GM23338 (cell line): ENCODE data around the gene FAM111B. TPM values are rescaled to one million over a fixed set of nuclear protein-coding genes. Genes with fewer than 3 reads are reported as not detected.

ENCODE experiments used
- ATAC-seq: fragments of 200-7000 bp; cut with Tn5 transposase; 3 replicates; pipeline ENCODE4 v1.9.1; 2020
- DNase-seq: peaks from one replicate; pipeline ENCODE4 v3.0.0-alpha.2; 2015; ENCODE audit warnings: low spot score
- H2AFZ ChIP-seq: fragments of 200-600 bp; sonication (generic); 2 replicates; pipeline ENCODE4 v1.8.0; 2016; ENCODE audit warnings: antibody characterized with exemption, mild to moderate bottlenecking, moderate library complexity
- H3F3A ChIP-seq: fragments of 200-600 bp; sonication (generic); replicated peaks from 2 replicates; pipeline ENCODE4 v1.8.0; 2017; ENCODE audit warnings: antibody characterized with exemption, mixed run types, low read depth
- H3K27ac ChIP-seq: fragments of 200-600 bp; sonication (generic); 2 replicates; pipeline ENCODE4 v1.6.1; 2016; ENCODE audit warnings: low read depth
- H3K27me3 ChIP-seq: fragments of 200-600 bp; sonication (generic); 2 replicates; pipeline ENCODE4 v1.8.0; 2016; ENCODE audit warnings: mild to moderate bottlenecking, mixed run types, moderate library complexity; ENCODE audit not compliant: insufficient read depth
- H3K36me3 ChIP-seq: fragments of 200-600 bp; sonication (generic); 2 replicates; pipeline ENCODE4 v1.8.0; 2016; ENCODE audit warnings: mild to moderate bottlenecking; ENCODE audit not compliant: insufficient read depth
- H3K4me1 ChIP-seq: fragments of 200-600 bp; sonication (generic); 2 replicates; pipeline ENCODE4 v1.8.0; 2016; ENCODE audit warnings: mild to moderate bottlenecking, moderate library complexity; ENCODE audit not compliant: insufficient read depth
- H3K4me2 ChIP-seq: fragments of 200-600 bp; sonication (generic); 2 replicates; pipeline ENCODE4 v1.7.1; 2017; ENCODE audit warnings: mixed run types
- H3K4me3 ChIP-seq: fragments of 200-600 bp; sonication (generic); 2 replicates; pipeline ENCODE4 v1.6.1; 2016; ENCODE audit warnings: mixed run types
- H3K79me2 ChIP-seq: fragments of 200-600 bp; sonication (generic); replicated peaks from 2 replicates; pipeline ENCODE4 v1.8.0; 2017; ENCODE audit warnings: mild to moderate bottlenecking; ENCODE audit not compliant: insufficient read depth
- H3K9me2 ChIP-seq: fragments of 200-600 bp; sonication (generic); 2 replicates; pipeline ENCODE4 v1.8.0; 2017; ENCODE audit not compliant: insufficient read depth
- H4K20me1 ChIP-seq: fragments of 200-600 bp; sonication (generic); replicated peaks from 2 replicates; pipeline ENCODE4 v1.8.0; 2017; ENCODE audit warnings: mild to moderate bottlenecking; ENCODE audit not compliant: insufficient read depth
- H3K27ac Mint-ChIP-seq: 2 replicates; pipeline ENCODE4 v1.8.0; 2020; ENCODE audit warnings: inconsistent platforms, mild to moderate bottlenecking, moderate library complexity, mixed read lengths
- H3K27me3 Mint-ChIP-seq: 3 replicates; pipeline ENCODE4 v1.8.0; 2022; ENCODE audit warnings: low read depth, mild to moderate bottlenecking, moderate library complexity, mixed read lengths, inconsistent platforms; ENCODE audit not compliant: insufficient read depth, poor library complexity
- H3K36me3 Mint-ChIP-seq: 3 replicates; pipeline ENCODE4 v1.8.0; 2021; ENCODE audit warnings: low read depth, mild to moderate bottlenecking, inconsistent platforms, moderate library complexity, mixed read lengths
- H3K4me1 Mint-ChIP-seq: 3 replicates; pipeline ENCODE4 v1.8.0; 2020; ENCODE audit warnings: mild to moderate bottlenecking, inconsistent platforms, mixed read lengths
- H3K4me3 Mint-ChIP-seq: 3 replicates; pipeline ENCODE4 v1.8.0; 2021; ENCODE audit warnings: moderate library complexity, mild to moderate bottlenecking, inconsistent platforms, mixed read lengths
- H3K9me3 Mint-ChIP-seq: 3 replicates; pipeline ENCODE4 v1.8.0; 2020; ENCODE audit warnings: moderate library complexity, mild to moderate bottlenecking, inconsistent platforms, mixed read lengths
- STAT1 ChIP-seq: IDR thresholded peaks from one replicate; pipeline ENCODE4 v1.6.1; 2016; ENCODE audit warnings: antibody characterized with exemption; ENCODE audit not compliant: unreplicated experiment
- polyA plus RNA-seq: library from polyadenylated mRNA; unstranded; fragments of >200 nt; fragmentation: Nextera tagmentation; extraction: Ambion mirVana; gene quantifications from 2 replicates; pipeline ENCODE4 v1.2.1, GENCODE V29; 2016
- total RNA-seq: library from RNA; depleted of rRNA; stranded (reverse); fragments of >200 nt; shearing (Covaris generic); gene quantifications from 2 replicates; pipeline ENCODE4 v1.2.3, GENCODE V29; 2014
- TF ChIP-seq, protein P1 (sequence below): IDR thresholded peaks from one replicate; pipeline ENCODE4 v1.6.1; 2018; ENCODE audit warnings: antibody characterized with exemption; ENCODE audit not compliant: unreplicated experiment
- TF ChIP-seq, protein P2 (sequence below): fragments of 250-450 bp; sonication (Bioruptor Pico); IDR thresholded peaks from 2 replicates; pipeline ENCODE4 v1.5.0; 2020; ENCODE audit warnings: mild to moderate bottlenecking, moderate library complexity
- TF ChIP-seq, protein P3 (sequence below), 2 experiments: fragments of 200-600 bp in 1 of 2; sonication (generic) in 1 of 2; conservative IDR thresholded peaks; 2 replicates each; pipeline versions ENCODE4 v1.5.1 to v1.6.1; 2016 to 2017; ENCODE audit warnings: antibody characterized with exemption in 2 of 2, low read depth in 2 of 2, mild to moderate bottlenecking in 2 of 2, moderate library complexity in 1 of 2

The FAM111B gene
- total and polyA plus RNA-seq, 2 experiments from 2014 or later = 30.6 to 40.7 TPM

DNA sequence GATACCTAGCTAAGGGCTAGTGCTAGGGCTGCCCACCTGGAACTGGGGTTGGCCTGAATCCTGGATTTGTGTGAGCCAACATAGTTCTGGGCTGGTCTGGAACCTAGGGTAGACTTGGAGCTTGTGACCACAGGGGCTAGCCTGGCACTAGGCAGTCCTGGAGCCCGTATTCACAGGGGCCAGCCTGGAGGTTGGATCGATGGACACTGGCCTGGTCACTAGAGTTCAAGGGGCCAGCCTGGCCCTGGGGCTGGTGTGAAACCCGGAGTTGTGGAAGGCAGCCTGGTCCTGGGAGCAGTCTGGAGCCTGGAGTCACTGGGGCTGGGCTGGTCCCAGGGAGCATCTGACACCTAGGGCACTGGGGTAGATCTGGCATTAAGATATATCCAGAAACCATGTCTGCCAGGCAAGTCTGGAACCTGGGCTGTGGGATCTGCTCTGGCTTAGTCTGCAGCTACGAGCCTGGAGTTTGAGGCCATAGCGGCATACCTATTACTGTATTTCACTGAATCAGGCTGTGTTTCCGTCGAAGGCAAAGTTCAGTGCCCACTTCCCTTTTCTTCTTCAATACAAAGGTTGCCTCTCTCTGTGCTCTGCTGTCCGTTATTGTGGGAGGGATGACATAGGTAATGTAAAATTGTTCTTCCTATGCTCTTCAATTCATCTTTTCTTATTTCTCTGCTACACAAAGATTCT is 30.0 kb upstream of the FAM111B start:
- H3K9me3 Mint-ChIP-seq = peaks cover 13% of the 10 kb centered on the region; the same call in 2 of the 3 replicates
- Histone ChIP-seq H3K4me2 (no peak overlapping the region), H3K27me3 (no peaks in the 10 kb centered on the region), H3K36me3 (no peaks in the 10 kb centered on the region), H3K4me1 (no peaks in the 10 kb centered on the region), H4K20me1 (no peaks in the 10 kb centered on the region), H3F3A (no peaks in the 10 kb centered on the region), H2AFZ (no peak overlapping the region), H3K27ac (no peak overlapping the region), H3K4me3 (no peak overlapping the region), H3K9me2 (peaks cover 9% of the 10 kb centered on the region; the same call in 1 of the 2 replicates), H3K79me2 (no peaks in the 10 kb centered on the region)
- no peak overlapping the region for H3K4me3 Mint-ChIP-seq
- ATAC-seq = no peak
- no peaks in the 10 kb centered on the region; the same call in 2 of the 3 replicates for H3K36me3 Mint-ChIP-seq
- H3K27me3 Mint-ChIP-seq = no peaks in the 10 kb centered on the region
- TF ChIP-seq, protein P1, sequence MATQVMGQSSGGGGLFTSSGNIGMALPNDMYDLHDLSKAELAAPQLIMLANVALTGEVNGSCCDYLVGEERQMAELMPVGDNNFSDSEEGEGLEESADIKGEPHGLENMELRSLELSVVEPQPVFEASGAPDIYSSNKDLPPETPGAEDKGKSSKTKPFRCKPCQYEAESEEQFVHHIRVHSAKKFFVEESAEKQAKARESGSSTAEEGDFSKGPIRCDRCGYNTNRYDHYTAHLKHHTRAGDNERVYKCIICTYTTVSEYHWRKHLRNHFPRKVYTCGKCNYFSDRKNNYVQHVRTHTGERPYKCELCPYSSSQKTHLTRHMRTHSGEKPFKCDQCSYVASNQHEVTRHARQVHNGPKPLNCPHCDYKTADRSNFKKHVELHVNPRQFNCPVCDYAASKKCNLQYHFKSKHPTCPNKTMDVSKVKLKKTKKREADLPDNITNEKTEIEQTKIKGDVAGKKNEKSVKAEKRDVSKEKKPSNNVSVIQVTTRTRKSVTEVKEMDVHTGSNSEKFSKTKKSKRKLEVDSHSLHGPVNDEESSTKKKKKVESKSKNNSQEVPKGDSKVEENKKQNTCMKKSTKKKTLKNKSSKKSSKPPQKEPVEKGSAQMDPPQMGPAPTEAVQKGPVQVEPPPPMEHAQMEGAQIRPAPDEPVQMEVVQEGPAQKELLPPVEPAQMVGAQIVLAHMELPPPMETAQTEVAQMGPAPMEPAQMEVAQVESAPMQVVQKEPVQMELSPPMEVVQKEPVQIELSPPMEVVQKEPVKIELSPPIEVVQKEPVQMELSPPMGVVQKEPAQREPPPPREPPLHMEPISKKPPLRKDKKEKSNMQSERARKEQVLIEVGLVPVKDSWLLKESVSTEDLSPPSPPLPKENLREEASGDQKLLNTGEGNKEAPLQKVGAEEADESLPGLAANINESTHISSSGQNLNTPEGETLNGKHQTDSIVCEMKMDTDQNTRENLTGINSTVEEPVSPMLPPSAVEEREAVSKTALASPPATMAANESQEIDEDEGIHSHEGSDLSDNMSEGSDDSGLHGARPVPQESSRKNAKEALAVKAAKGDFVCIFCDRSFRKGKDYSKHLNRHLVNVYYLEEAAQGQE = no peak
- H3K27ac Mint-ChIP-seq = no peak overlapping the region
- DNase-seq = no peak
- H3K4me1 Mint-ChIP-seq = peaks cover 8% of the 10 kb centered on the region

DNA sequence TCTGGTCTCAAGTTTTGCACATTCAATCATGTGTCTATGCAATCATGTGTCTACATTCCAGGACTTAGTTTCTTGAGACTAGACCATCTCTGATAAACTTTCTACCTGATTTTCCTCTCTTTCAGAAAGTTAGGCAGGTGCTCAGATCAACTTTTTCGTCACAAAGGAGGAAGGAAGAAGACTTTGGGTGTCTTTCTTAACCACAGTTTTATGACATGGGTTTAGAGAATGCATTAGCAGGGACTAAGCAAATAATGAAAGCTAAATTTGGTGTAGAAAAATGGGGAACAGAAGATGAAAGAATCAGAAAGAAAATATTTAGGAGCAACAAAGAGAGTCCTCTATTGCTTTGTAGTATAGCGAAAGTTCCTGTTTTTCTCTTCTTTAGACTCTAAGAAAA is 28.6 kb upstream of the FAM111B start:
- Histone ChIP-seq H3K27me3 (no peaks in the 10 kb centered on the region), H3K9me2 (peaks cover 9% of the 10 kb centered on the region; the same call in 1 of the 2 replicates), H3K4me2 (no peak overlapping the region), H3K4me3 (no peak overlapping the region), H3K4me1 (no peaks in the 10 kb centered on the region), H3K79me2 (no peaks in the 10 kb centered on the region), H4K20me1 (no peaks in the 10 kb centered on the region), H3F3A (no peaks in the 10 kb centered on the region), H3K27ac (no peak overlapping the region), H2AFZ (no peak overlapping the region), H3K36me3 (no peaks in the 10 kb centered on the region)
- ATAC-seq = no peak
- H3K27ac Mint-ChIP-seq = no peak overlapping the region
- peaks cover 8% of the 10 kb centered on the region for H3K4me1 Mint-ChIP-seq
- no peaks in the 10 kb centered on the region for H3K27me3 Mint-ChIP-seq
- H3K36me3 Mint-ChIP-seq = no peaks in the 10 kb centered on the region; the same call in 2 of the 3 replicates
- H3K9me3 Mint-ChIP-seq = peaks cover 13% of the 10 kb centered on the region; the same call in 2 of the 3 replicates
- no peak for DNase-seq
- TF ChIP-seq, protein P2, sequence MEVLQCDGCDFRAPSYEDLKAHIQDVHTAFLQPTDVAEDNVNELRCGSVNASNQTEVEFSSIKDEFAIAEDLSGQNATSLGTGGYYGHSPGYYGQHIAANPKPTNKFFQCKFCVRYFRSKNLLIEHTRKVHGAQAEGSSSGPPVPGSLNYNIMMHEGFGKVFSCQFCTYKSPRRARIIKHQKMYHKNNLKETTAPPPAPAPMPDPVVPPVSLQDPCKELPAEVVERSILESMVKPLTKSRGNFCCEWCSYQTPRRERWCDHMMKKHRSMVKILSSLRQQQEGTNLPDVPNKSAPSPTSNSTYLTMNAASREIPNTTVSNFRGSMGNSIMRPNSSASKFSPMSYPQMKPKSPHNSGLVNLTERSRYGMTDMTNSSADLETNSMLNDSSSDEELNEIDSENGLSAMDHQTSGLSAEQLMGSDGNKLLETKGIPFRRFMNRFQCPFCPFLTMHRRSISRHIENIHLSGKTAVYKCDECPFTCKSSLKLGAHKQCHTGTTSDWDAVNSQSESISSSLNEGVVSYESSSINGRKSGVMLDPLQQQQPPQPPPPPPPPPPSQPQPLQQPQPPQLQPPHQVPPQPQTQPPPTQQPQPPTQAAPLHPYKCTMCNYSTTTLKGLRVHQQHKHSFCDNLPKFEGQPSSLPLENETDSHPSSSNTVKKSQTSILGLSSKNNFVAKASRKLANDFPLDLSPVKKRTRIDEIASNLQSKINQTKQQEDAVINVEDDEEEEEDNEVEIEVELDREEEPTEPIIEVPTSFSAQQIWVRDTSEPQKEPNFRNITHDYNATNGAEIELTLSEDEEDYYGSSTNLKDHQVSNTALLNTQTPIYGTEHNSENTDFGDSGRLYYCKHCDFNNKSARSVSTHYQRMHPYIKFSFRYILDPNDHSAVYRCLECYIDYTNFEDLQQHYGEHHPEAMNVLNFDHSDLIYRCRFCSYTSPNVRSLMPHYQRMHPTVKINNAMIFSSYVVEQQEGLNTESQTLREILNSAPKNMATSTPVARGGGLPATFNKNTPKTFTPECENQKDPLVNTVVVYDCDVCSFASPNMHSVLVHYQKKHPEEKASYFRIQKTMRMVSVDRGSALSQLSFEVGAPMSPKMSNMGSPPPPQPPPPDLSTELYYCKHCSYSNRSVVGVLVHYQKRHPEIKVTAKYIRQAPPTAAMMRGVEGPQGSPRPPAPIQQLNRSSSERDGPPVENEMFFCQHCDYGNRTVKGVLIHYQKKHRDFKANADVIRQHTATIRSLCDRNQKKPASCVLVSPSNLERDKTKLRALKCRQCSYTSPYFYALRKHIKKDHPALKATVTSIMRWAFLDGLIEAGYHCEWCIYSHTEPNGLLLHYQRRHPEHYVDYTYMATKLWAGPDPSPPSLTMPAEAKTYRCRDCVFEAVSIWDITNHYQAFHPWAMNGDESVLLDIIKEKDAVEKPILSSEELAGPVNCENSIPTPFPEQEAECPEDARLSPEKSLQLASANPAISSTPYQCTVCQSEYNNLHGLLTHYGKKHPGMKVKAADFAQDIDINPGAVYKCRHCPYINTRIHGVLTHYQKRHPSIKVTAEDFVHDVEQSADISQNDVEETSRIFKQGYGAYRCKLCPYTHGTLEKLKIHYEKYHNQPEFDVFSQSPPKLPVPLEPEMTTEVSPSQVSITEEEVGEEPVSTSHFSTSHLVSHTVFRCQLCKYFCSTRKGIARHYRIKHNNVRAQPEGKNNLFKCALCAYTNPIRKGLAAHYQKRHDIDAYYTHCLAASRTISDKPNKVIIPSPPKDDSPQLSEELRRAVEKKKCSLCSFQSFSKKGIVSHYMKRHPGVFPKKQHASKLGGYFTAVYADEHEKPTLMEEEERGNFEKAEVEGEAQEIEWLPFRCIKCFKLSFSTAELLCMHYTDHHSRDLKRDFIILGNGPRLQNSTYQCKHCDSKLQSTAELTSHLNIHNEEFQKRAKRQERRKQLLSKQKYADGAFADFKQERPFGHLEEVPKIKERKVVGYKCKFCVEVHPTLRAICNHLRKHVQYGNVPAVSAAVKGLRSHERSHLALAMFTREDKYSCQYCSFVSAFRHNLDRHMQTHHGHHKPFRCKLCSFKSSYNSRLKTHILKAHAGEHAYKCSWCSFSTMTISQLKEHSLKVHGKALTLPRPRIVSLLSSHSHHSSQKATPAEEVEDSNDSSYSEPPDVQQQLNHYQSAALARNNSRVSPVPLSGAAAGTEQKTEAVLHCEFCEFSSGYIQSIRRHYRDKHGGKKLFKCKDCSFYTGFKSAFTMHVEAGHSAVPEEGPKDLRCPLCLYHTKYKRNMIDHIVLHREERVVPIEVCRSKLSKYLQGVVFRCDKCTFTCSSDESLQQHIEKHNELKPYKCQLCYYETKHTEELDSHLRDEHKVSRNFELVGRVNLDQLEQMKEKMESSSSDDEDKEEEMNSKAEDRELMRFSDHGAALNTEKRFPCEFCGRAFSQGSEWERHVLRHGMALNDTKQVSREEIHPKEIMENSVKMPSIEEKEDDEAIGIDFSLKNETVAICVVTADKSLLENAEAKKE (CRISPR knock-in tag) = no peak
- TF ChIP-seq, protein P3, sequence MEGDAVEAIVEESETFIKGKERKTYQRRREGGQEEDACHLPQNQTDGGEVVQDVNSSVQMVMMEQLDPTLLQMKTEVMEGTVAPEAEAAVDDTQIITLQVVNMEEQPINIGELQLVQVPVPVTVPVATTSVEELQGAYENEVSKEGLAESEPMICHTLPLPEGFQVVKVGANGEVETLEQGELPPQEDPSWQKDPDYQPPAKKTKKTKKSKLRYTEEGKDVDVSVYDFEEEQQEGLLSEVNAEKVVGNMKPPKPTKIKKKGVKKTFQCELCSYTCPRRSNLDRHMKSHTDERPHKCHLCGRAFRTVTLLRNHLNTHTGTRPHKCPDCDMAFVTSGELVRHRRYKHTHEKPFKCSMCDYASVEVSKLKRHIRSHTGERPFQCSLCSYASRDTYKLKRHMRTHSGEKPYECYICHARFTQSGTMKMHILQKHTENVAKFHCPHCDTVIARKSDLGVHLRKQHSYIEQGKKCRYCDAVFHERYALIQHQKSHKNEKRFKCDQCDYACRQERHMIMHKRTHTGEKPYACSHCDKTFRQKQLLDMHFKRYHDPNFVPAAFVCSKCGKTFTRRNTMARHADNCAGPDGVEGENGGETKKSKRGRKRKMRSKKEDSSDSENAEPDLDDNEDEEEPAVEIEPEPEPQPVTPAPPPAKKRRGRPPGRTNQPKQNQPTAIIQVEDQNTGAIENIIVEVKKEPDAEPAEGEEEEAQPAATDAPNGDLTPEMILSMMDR (conservative IDR thresholded peaks at IDR 0.05; ENCODE audit: low read depth in 2 of 2) = no peak
- TF ChIP-seq STAT1 = no peak
- H3K4me3 Mint-ChIP-seq = no peak overlapping the region
